Measurements from ENCODE around the gene TMEM253.

GRCh38 chr14:21078287-21078686, 22.6 kb upstream of the TMEM253 start:
- TF ChIP-seq POLR2A (IDR thresholded peaks at IDR 0.05; ENCODE audit: low read length) (no peak), GATA1 (IDR thresholded peaks at IDR 0.05; ENCODE audit: low read depth, low read length) (no peak)
